Glutamatergic neuron (in vitro differentiated cells): ENCODE results near the gene DNMT3A. TPM values are rescaled to one million over a fixed set of nuclear protein-coding genes. Genes with fewer than 3 reads are reported as not detected.
A peak's percentile ranks its signal among the peaks of the same experiment; 100 is the strongest.

Experiments
- DNase-seq: peaks from one replicate; pipeline ENCODE4 v3.0.0; 2022
- H3K27ac Mint-ChIP-seq: one replicate; pipeline ENCODE4 v1.8.0; 2020; ENCODE audit warnings: mild to moderate bottlenecking, mixed read lengths, inconsistent platforms; ENCODE audit not compliant: unreplicated experiment
- H3K27me3 Mint-ChIP-seq: one replicate; pipeline ENCODE4 v1.8.0; 2020; ENCODE audit warnings: mild to moderate bottlenecking, moderate library complexity, mixed read lengths, inconsistent platforms; ENCODE audit not compliant: unreplicated experiment
- H3K36me3 Mint-ChIP-seq: one replicate; pipeline ENCODE4 v1.8.0; 2020; ENCODE audit warnings: mild to moderate bottlenecking, mixed read lengths, inconsistent platforms; ENCODE audit not compliant: unreplicated experiment
- H3K4me1 Mint-ChIP-seq: one replicate; pipeline ENCODE4 v1.8.0; 2020; ENCODE audit warnings: mild to moderate bottlenecking, low read depth, mixed read lengths, inconsistent platforms; ENCODE audit not compliant: unreplicated experiment
- H3K4me3 Mint-ChIP-seq: one replicate; pipeline ENCODE4 v1.8.0; 2020; ENCODE audit warnings: mild to moderate bottlenecking, mixed read lengths, inconsistent platforms; ENCODE audit not compliant: unreplicated experiment
- H3K9me3 Mint-ChIP-seq: one replicate; pipeline ENCODE4 v1.8.0; 2020; ENCODE audit warnings: mild to moderate bottlenecking, moderate library complexity, mixed read lengths, inconsistent platforms; ENCODE audit not compliant: unreplicated experiment
- total RNA-seq: library from RNA; stranded (reverse); fragmentation: NEBNext Ultra II Directional; extraction: Animal tissue kit (Norgen Biotek cat#: 25700); gene quantifications from one replicate; pipeline ENCODE4 v1.2.1, GENCODE V29; 2021; ENCODE audit not compliant: unreplicated experiment
- TF ChIP-seq, protein P1 (sequence below): fragments of 200-600 bp; sonication (generic); IDR thresholded peaks from one replicate; pipeline ENCODE4 v1.5.0; 2021; ENCODE audit not compliant: partially characterized antibody, unreplicated experiment

DNMT3A gene
- total RNA-seq, 1 donor from 2014 or later, result 175 TPM

- TF ChIP-seq, protein P1, sequence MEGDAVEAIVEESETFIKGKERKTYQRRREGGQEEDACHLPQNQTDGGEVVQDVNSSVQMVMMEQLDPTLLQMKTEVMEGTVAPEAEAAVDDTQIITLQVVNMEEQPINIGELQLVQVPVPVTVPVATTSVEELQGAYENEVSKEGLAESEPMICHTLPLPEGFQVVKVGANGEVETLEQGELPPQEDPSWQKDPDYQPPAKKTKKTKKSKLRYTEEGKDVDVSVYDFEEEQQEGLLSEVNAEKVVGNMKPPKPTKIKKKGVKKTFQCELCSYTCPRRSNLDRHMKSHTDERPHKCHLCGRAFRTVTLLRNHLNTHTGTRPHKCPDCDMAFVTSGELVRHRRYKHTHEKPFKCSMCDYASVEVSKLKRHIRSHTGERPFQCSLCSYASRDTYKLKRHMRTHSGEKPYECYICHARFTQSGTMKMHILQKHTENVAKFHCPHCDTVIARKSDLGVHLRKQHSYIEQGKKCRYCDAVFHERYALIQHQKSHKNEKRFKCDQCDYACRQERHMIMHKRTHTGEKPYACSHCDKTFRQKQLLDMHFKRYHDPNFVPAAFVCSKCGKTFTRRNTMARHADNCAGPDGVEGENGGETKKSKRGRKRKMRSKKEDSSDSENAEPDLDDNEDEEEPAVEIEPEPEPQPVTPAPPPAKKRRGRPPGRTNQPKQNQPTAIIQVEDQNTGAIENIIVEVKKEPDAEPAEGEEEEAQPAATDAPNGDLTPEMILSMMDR, result no peak
- Mint-ChIP-seq H3K9me3 (peaks cover 2% of the 10 kb centered on the region), H3K4me1 (peaks cover 3% of the 10 kb centered on the region), H3K36me3 (no peaks in the 10 kb centered on the region), H3K27ac (no peak overlapping the region), H3K4me3 (peak overlapping the region; percentile 32), H3K27me3 (peaks cover 7% of the 10 kb centered on the region)
- DNase-seq, result no peak
Measured at GRCh38 chr2:25292408-25292807, 49.3 kb downstream of the DNMT3A start.

DNA sequence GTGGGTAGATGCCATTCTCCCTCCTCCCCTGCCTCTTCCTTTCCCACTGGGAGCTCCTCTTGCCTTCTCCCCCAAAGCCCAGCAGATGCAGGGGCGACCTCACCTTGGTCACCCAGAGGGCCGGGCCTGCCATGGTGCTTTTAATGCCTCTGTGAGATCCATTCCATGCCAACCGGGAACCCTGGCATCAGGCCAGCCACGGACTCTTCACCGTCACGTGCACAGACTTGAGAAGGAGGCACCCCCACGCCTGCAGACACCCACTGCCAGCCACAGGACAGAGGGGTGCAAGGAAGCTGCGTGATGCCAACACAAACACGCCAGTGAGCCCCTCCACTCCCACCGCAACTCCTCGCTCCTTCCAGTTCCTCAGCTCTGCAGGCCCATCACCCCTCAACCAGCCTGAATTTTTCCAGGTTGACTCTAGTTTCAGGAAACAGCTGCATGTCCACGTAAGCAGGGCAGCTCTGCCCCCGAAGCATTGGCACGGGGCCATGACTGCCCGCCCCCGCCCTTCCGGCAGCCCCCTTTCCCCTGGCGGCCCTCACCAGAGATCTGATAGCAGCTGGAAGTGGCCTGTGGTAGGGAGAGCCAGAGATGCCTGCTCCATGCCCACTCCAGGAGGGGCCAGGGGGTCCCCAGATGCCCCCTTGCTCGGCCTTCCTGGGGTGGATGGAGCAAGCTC lies 50.8 kb downstream of the DNMT3A start:
- no peak for DNase-seq
- Mint-ChIP-seq H3K36me3 (no peaks in the 10 kb centered on the region), H3K4me3 (no peak overlapping the region), H3K27me3 (peaks cover 3% of the 10 kb centered on the region), H3K9me3 (peaks cover 2% of the 10 kb centered on the region), H3K27ac (no peak overlapping the region), H3K4me1 (peaks cover 3% of the 10 kb centered on the region)
- TF ChIP-seq, protein P1, result no peak

DNA sequence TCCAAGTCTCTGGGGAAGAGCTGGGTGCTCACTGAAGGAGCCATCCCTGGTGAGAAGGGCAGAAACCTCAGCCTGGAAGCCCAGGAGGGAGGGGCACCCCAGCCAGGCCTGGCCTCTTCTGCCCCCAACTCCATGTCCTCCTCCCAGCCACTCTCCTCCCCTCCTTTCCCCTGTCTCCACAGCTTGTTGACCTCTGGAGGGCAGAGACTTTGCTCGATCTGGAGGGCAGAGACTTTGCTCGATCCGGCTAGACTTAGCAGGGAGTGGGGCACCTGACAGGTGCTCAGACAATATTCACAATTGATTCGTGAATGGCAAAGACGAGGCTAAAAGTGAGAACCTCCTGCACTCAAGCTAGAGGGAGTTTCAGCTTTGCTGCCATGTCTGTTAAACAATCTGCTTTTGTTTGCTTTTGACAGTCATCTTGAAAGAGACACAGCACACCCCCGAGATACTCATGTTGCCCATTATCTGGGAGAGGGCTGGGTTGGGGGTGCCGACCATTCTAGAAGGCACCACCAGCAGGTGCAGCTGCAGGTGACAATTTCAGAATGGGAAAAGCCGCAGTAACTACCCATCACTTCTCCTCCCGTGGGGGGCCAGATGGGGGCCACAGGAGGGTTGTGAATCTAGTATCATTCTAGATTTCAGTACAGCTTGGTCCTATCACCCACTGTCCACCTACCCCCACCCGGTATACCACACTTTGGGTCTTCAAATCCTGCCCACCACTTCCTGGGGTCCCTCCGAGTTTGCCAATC lies 54.8 kb downstream of the DNMT3A start:
- H3K27me3 Mint-ChIP-seq, result peaks cover 5% of the 10 kb centered on the region
- peaks cover 1% of the 10 kb centered on the region for H3K9me3 Mint-ChIP-seq
- H3K27ac Mint-ChIP-seq, result no peak overlapping the region
- DNase-seq, result no peak
- peaks cover 4% of the 10 kb centered on the region for H3K4me1 Mint-ChIP-seq
- H3K4me3 Mint-ChIP-seq, result no peak overlapping the region
- no peaks in the 10 kb centered on the region for H3K36me3 Mint-ChIP-seq
- TF ChIP-seq, protein P1, result no peak

- Mint-ChIP-seq H3K27me3 (peaks cover 5% of the 10 kb centered on the region), H3K9me3 (peaks cover 1% of the 10 kb centered on the region), H3K4me1 (peaks cover 4% of the 10 kb centered on the region), H3K4me3 (no peak overlapping the region), H3K27ac (no peak overlapping the region), H3K36me3 (no peaks in the 10 kb centered on the region)
- TF ChIP-seq, protein P1, result no peak
- no peak for DNase-seq
Measured at GRCh38 chr2:25286025-25286400, 55.7 kb downstream of the DNMT3A start.

- TF ChIP-seq, protein P1, result no peak
- no peak for DNase-seq
Measured at GRCh38 chr2:25285265-25286024, 56.3 kb downstream of the DNMT3A start.

More at GRCh38 chr2:25285265-25286024, 56.3 kb downstream of the DNMT3A start:
- no peak overlapping the region for H3K4me3 Mint-ChIP-seq
- H3K27ac Mint-ChIP-seq, result no peak overlapping the region
- H3K27me3 Mint-ChIP-seq, result peaks cover 6% of the 10 kb centered on the region
- H3K4me1 Mint-ChIP-seq, result peaks cover 5% of the 10 kb centered on the region
- H3K9me3 Mint-ChIP-seq, result peaks cover 1% of the 10 kb centered on the region
- H3K36me3 Mint-ChIP-seq, result no peaks in the 10 kb centered on the region
